SU-DHL-6 (cell line): ENCODE measurements around the gene WIPF1.

Experiments
- EZH2phosphoT487 ChIP-seq: fragments of 200-600 bp; sonication (generic), shearing (Covaris generic); conservative IDR thresholded peaks from 2 replicates; pipeline ENCODE4 v1.6.1; 2018; ENCODE audit warnings: mild to moderate bottlenecking, antibody characterized with exemption, low read length, moderate library complexity, mixed read lengths
- TF ChIP-seq, protein P1 (sequence below): fragments of 200-600 bp; sonication (generic); IDR thresholded peaks from one replicate; pipeline ENCODE4 v1.5.1; 2017; ENCODE audit warnings: antibody characterized with exemption, mild to moderate bottlenecking, low read length, moderate library complexity; ENCODE audit not compliant: insufficient read depth, poor library complexity, severe bottlenecking

DNA sequence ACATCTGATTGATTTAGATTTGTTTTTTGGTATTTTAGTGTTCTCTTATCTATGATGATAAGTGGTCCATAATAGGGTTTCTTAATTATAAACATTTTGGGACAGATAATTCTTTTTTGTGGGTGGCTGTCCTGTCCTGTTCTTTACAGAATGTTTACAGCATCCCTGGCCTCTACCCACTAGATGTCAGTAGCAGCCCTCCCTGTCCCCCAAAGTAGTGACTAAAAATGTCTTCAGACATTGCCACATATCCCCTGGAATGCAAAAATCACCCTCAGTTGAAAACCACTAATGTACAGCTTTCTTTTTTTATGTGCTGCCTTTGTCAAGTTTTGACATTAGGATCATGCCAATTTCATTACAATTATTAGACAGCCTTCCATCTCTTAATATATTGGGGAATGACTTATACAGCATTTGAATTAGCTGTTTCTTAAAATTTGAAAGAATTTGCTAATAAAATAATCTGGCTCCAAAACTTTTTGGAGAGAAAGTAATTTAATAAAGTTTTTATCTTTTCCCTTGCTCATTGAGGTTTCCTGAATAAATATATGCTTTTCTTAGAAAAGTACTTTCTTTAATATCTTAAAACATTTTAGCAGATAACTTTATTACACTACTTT lies 19.5 kb downstream of the WIPF1 start:
- TF ChIP-seq, protein P1, sequence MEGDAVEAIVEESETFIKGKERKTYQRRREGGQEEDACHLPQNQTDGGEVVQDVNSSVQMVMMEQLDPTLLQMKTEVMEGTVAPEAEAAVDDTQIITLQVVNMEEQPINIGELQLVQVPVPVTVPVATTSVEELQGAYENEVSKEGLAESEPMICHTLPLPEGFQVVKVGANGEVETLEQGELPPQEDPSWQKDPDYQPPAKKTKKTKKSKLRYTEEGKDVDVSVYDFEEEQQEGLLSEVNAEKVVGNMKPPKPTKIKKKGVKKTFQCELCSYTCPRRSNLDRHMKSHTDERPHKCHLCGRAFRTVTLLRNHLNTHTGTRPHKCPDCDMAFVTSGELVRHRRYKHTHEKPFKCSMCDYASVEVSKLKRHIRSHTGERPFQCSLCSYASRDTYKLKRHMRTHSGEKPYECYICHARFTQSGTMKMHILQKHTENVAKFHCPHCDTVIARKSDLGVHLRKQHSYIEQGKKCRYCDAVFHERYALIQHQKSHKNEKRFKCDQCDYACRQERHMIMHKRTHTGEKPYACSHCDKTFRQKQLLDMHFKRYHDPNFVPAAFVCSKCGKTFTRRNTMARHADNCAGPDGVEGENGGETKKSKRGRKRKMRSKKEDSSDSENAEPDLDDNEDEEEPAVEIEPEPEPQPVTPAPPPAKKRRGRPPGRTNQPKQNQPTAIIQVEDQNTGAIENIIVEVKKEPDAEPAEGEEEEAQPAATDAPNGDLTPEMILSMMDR, result peak; percentile 50
- TF ChIP-seq EZH2phosphoT487, result no peak
